Left ventricle myocardium inferior (tissue), 1 donor: Measurements from ENCODE around the gene CD81. TPM values are rescaled to one million over a fixed set of nuclear protein-coding genes. Genes with fewer than 3 reads are reported as not detected.

Source experiments
- DNase-seq: peaks from one replicate; pipeline ENCODE4 v3.0.0-alpha.2; 2020
- H3K27ac ChIP-seq: fragments of 200-600 bp; replicated peaks from 2 replicates; pipeline ENCODE4 v1.8.0; 2021
- H3K27me3 ChIP-seq: fragments of 200-600 bp; 2 replicates; pipeline ENCODE4 v1.8.0; 2021; ENCODE audit warnings: low read depth
- H3K36me3 ChIP-seq: fragments of 200-600 bp; 2 replicates; pipeline ENCODE4 v1.8.0; 2021
- H3K4me1 ChIP-seq: fragments of 200-600 bp; 2 replicates; pipeline ENCODE4 v1.8.0; 2021
- H3K4me3 ChIP-seq: fragments of 200-600 bp; 2 replicates; pipeline ENCODE4 v1.8.0; 2021; ENCODE audit warnings: mild to moderate bottlenecking, moderate library complexity
- H3K9me3 ChIP-seq: fragments of 200-600 bp; replicated peaks from 2 replicates; pipeline ENCODE4 v1.8.0; 2021
- intact Hi-C: fragments of 100-400 bp; cut with micrococcal nuclease; formaldehyde crosslinking; loops from one replicate; pipeline ENCODE4 v1.11.0; 2022
- total RNA-seq: library from RNA; stranded (reverse); fragmentation: NEBNext Ultra II Directional; extraction: Animal tissue kit (Norgen Biotek cat#: 25700); gene quantifications from one replicate; pipeline ENCODE4 v1.2.1, GENCODE V29; 2021
- TF ChIP-seq, protein P1 (sequence below): fragments of 200-600 bp; IDR thresholded peaks from 2 replicates; pipeline ENCODE4 v1.8.0; 2021; ENCODE audit warnings: antibody characterized with exemption, mild to moderate bottlenecking, borderline replicate concordance
- donor health status: DM: no; HTN: yes; CAD: no; lungs with severe emphysema.

Gene CD81
- total RNA-seq, 1 donor from 2014 or later = 412 TPM

- no peaks in the 10 kb centered on the region for H3K36me3 ChIP-seq
- intact Hi-C loops = loop anchor here (10.0 kb wide), 1 partner anchor 219 kb away; no protein-coding TSS in a partner anchor
- no peak overlapping the region for H3K4me3 ChIP-seq
- H3K27me3 ChIP-seq = peaks cover 7% of the 10 kb centered on the region
- H3K9me3 ChIP-seq = no peaks in the 10 kb centered on the region
- H3K4me1 ChIP-seq = no peaks in the 10 kb centered on the region
- no peak for DNase-seq
- TF ChIP-seq, protein P1, sequence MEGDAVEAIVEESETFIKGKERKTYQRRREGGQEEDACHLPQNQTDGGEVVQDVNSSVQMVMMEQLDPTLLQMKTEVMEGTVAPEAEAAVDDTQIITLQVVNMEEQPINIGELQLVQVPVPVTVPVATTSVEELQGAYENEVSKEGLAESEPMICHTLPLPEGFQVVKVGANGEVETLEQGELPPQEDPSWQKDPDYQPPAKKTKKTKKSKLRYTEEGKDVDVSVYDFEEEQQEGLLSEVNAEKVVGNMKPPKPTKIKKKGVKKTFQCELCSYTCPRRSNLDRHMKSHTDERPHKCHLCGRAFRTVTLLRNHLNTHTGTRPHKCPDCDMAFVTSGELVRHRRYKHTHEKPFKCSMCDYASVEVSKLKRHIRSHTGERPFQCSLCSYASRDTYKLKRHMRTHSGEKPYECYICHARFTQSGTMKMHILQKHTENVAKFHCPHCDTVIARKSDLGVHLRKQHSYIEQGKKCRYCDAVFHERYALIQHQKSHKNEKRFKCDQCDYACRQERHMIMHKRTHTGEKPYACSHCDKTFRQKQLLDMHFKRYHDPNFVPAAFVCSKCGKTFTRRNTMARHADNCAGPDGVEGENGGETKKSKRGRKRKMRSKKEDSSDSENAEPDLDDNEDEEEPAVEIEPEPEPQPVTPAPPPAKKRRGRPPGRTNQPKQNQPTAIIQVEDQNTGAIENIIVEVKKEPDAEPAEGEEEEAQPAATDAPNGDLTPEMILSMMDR = no peak
- no peak overlapping the region for H3K27ac ChIP-seq
Observed at GRCh38 chr11:2413742-2414579, 36.9 kb downstream of the CD81 start.

GRCh38 chr11:2414616-2415015, 37.5 kb downstream of the CD81 start:
- Histone ChIP-seq H3K27ac (no peak overlapping the region), H3K4me3 (no peak overlapping the region), H3K36me3 (no peaks in the 10 kb centered on the region), H3K9me3 (no peaks in the 10 kb centered on the region), H3K4me1 (no peaks in the 10 kb centered on the region), H3K27me3 (peaks cover 7% of the 10 kb centered on the region)
- TF ChIP-seq, protein P1 = no peak
- no peak for DNase-seq
- intact Hi-C loops = loop anchor here (10.0 kb wide), 1 partner anchor 220 kb away; no protein-coding TSS in a partner anchor

GRCh38 chr11:2415171-2415570, 38.1 kb downstream of the CD81 start:
- TF ChIP-seq, protein P1 = no peak
- H3K4me1 ChIP-seq = peaks cover 5% of the 10 kb centered on the region
- H3K36me3 ChIP-seq = no peaks in the 10 kb centered on the region
- intact Hi-C loops = loop anchor here (10.0 kb wide), 1 partner anchor 220 kb away; no protein-coding TSS in a partner anchor
- H3K4me3 ChIP-seq = no peak overlapping the region
- H3K27ac ChIP-seq = no peak overlapping the region
- H3K27me3 ChIP-seq = peaks cover 7% of the 10 kb centered on the region
- DNase-seq = no peak
- H3K9me3 ChIP-seq = no peaks in the 10 kb centered on the region

- TF ChIP-seq, protein P1 = no peak
- H3K36me3 ChIP-seq = no peaks in the 10 kb centered on the region
- intact Hi-C loops = loop anchor here (10.0 kb wide), 1 partner anchor 221 kb away; no protein-coding TSS in a partner anchor
- no peak for DNase-seq
- H3K9me3 ChIP-seq = no peaks in the 10 kb centered on the region
- no peak overlapping the region for H3K4me3 ChIP-seq
- no peak overlapping the region for H3K27ac ChIP-seq
- H3K27me3 ChIP-seq = peaks cover 4% of the 10 kb centered on the region
- H3K4me1 ChIP-seq = peaks cover 11% of the 10 kb centered on the region
Observed at GRCh38 chr11:2415601-2416380, 38.7 kb downstream of the CD81 start.

GRCh38 chr11:2416765-2417164, 39.7 kb downstream of the CD81 start:
- intact Hi-C loops = loop anchor here (10.0 kb wide), 1 partner anchor 222 kb away; no protein-coding TSS in a partner anchor
- no peak overlapping the region for H3K27ac ChIP-seq
- peaks cover 10% of the 10 kb centered on the region for H3K27me3 ChIP-seq
- no peaks in the 10 kb centered on the region for H3K36me3 ChIP-seq
- no peak overlapping the region for H3K4me3 ChIP-seq
- no peak for DNase-seq
- H3K9me3 ChIP-seq = no peaks in the 10 kb centered on the region
- TF ChIP-seq, protein P1 = no peak
- H3K4me1 ChIP-seq = peaks cover 13% of the 10 kb centered on the region
